Cardiac fibroblast (primary cell): Measurements from ENCODE around the gene FTCDNL1.
A peak's percentile ranks its signal among the peaks of the same experiment; 100 is the strongest.

Source experiments
- DNase-seq, 2 donors: peaks; one replicate each; pipeline versions ENCODE4 v3.0.0 to v3.0.0-alpha.2; 2010; ENCODE audit warnings: low read depth in 2 of 2
- H3K4me3 ChIP-seq, 2 donors: replicated peaks in 1 of 2; 1 replicate in 1 of 2; 2 replicates in 1 of 2; pipeline ENCODE4 v1.5.1; 2011; ENCODE audit warnings: low read depth in 2 of 2, low read length in 2 of 2, mild to moderate bottlenecking in 2 of 2, moderate library complexity in 1 of 2
- TF ChIP-seq, protein P1 (sequence below): IDR thresholded peaks from one replicate; pipeline ENCODE4 v1.5.1; 2011; ENCODE audit warnings: low read depth, mild to moderate bottlenecking, low read length, inconsistent platforms

The FTCDNL1 gene

DNA sequence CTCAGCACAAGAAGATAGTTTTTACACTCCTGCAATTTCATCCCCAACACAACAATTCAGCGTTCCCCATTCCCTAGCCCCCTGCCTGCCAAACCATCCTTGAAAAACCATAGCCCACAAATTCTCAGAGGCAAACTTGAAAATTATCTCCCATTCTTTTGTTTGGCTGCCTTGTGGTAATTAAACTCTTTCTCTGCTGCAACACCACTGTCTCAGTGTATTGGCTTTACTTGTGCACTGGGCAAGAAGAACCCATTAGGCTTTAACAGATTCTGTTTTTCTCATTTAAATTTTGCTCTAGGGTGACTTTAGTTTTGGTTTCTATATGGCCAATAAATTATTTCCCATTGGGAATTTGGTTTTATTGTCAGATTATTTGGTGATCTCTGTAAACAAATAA lies 23.2 kb upstream of the FTCDNL1 start:
- no peak for DNase-seq
- no peak overlapping the region for H3K4me3 ChIP-seq
- TF ChIP-seq, protein P1, sequence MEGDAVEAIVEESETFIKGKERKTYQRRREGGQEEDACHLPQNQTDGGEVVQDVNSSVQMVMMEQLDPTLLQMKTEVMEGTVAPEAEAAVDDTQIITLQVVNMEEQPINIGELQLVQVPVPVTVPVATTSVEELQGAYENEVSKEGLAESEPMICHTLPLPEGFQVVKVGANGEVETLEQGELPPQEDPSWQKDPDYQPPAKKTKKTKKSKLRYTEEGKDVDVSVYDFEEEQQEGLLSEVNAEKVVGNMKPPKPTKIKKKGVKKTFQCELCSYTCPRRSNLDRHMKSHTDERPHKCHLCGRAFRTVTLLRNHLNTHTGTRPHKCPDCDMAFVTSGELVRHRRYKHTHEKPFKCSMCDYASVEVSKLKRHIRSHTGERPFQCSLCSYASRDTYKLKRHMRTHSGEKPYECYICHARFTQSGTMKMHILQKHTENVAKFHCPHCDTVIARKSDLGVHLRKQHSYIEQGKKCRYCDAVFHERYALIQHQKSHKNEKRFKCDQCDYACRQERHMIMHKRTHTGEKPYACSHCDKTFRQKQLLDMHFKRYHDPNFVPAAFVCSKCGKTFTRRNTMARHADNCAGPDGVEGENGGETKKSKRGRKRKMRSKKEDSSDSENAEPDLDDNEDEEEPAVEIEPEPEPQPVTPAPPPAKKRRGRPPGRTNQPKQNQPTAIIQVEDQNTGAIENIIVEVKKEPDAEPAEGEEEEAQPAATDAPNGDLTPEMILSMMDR = no peak

DNA sequence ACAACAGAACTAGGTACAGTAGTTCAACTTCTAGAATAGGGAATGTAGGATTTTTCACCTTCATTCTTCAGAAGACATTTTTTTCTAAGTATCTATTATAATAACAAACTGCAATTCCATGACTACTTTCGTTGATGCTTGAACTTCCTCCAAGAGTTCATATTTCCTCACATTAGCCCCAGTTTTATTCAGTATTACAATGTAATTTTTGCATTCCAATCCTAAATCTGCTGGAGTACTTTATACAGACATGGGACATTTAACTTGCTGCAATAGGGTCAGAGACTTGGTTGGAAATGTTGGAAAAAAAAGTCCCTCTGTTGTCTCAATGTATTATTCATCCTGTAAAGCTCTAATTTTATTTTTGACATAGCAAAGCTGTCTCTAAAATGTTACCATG lies 19.6 kb upstream of the FTCDNL1 start:
- DNase-seq = no peak
- H3K4me3 ChIP-seq = no peak overlapping the region
- TF ChIP-seq, protein P1 = no peak

DNA sequence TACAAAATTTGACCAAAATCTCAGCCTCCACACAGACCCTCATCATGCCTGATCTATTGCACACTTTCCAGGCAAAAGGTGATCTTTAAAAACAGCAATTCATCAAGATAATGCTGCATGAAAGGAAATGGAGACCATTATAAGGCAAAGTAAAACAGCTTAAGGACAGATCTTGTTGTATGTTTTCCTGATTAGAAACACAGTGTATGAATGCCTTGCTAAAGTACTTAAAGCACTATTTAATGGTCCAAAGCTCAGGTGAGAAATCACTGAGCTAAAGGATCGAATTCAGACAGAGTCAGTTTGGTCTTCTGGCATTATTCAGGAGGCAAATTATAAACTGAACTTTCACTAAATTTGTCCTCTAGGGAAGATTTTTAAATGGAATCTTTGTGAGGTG lies 18.7 kb upstream of the FTCDNL1 start:
- DNase-seq = no peak
- no peak overlapping the region for H3K4me3 ChIP-seq
- TF ChIP-seq, protein P1 = no peak

DNA sequence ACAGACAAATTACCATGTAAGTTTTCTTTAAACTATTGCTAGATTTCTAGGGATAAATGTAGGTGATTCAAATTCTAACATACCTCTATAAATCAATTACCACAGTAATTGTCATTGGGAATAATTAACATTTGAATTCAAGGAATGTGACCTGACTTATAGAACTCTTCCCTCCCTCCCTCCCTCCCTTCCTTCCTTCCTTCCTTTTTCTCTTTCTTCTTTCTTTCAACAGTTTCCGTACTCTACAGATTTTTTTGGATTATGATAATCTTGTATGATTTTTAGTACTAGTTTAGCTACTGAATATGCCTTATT lies 18.2 kb upstream of the FTCDNL1 start:
- TF ChIP-seq, protein P1 = no peak

DNA sequence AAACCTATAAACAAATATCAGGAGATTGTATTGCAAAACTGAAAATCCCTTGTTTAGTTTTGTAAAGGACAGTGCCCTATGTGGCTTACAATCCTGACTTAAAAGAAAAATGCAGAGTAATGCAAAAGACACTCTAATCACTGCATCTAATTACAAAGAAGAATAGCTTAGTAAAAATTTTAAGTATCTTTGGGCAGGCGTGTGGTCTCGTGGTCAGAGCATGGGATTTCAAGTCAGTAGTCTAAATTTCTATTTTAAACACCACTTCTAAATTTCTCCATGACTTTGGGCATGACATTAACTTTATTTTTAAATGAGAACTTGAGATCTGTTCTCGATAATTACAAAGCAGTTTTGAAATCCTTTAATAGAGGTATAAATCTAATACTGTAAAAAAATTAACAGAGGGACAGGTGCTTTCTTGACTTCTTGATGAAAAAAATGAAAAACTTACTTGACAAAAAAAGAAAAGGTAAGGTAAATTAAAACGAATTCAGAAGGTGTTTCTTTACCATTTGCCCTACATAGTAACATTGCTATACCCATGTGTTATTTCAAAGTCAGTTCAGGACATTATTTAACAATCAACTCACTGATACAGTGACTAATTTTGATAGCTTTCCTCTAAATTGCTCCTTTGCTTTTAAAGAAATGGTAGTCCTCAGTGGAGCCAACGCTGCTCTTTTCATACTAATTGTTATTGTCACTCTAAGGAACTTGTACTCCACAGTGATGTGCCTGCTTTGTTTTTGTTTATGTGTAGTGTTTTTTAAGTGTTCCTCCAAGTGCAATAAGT lies 17.6 kb upstream of the FTCDNL1 start:
- TF ChIP-seq, protein P1 = no peak
- no peak for DNase-seq
- no peak overlapping the region for H3K4me3 ChIP-seq

More for the DNA sequence above, 18.2 kb upstream of the FTCDNL1 start:
- no peak for DNase-seq
- H3K4me3 ChIP-seq = no peak overlapping the region

DNA sequence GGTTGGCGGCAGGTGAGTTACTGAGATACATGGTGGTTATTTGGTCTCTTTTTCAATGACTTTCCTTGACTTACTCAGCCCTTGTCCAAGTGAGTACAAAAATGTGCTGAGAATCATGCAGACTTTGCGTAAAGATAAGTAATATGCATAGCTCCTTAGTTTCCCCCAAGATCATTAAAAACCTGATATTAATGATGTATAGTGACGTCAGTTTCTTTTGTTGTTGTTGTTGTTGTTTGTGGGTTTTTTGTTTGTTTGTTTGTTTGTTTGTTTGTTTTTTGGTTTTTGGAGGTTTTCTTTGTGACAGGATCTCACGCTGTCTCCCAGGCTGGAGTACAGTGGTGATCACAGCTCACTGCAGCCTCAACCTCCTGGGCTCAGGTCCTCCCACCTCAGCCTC lies 14.9 kb upstream of the FTCDNL1 start:
- no peak overlapping the region for H3K4me3 ChIP-seq
- DNase-seq = no peak
- TF ChIP-seq, protein P1 = no peak

DNA sequence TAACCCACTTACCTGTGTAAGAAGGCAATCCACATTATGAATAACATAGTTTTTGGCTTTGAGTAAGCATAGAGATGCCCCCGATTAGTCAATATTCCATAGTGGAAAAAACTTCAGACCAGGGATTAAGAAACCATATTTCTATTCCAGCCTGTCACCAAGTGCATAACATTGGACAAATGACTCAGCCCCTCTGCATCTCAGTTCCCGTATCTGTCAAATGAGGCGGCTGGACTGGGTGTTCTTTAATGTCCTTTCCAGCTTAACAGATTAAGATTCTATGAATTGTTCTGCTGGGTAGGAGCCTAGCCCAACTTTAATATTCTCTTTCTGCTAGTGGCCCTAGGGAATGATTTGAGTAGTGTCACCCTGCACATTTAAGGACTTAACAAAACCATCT lies 11.8 kb upstream of the FTCDNL1 start:
- DNase-seq = peak in 1 of 2 donors; percentile 18
- TF ChIP-seq, protein P1 = no peak

More for the DNA sequence above, 11.8 kb upstream of the FTCDNL1 start:
- H3K4me3 ChIP-seq = no peak overlapping the region
